Femur (tissue), 1 donor: Measurements from ENCODE around the gene AARS2.
A peak's percentile ranks its signal among the peaks of the same experiment; 100 is the strongest.

Experiments used
- DNase-seq: peaks from one replicate; pipeline ENCODE4 v3.0.0-alpha.2; 2017

AARS2 gene

GRCh38 chr6:44275749-44276648, 37.1 kb downstream of the AARS2 start:
- no peak for DNase-seq

GRCh38 chr6:44275271-44275748, 37.8 kb downstream of the AARS2 start:
- no peak for DNase-seq

GRCh38 chr6:44273617-44274016, 39.5 kb downstream of the AARS2 start:
- no peak for DNase-seq

GRCh38 chr6:44272999-44273566, 40.1 kb downstream of the AARS2 start:
- no peak for DNase-seq

GRCh38 chr6:44272529-44272928, 40.6 kb downstream of the AARS2 start:
- no peak for DNase-seq

GRCh38 chr6:44271914-44272313, 41.2 kb downstream of the AARS2 start:
- DNase-seq: no peak

- no peak for DNase-seq
These were observed 41.8 kb downstream of the AARS2 start for GRCh38 chr6:44271406-44271723.

- DNase-seq: no peak
These were observed 42.4 kb downstream of the AARS2 start for GRCh38 chr6:44270526-44271405.

- DNase-seq: no peak
These were observed 43.1 kb downstream of the AARS2 start, which contains the start of gene TMEM151B for GRCh38 chr6:44269921-44270525. Gene TMEM151B (plus strand): TSS chr6:44270450. CDS start chr6:44270743, 293 bp downstream.

- no peak for DNase-seq
These were observed 43.8 kb downstream of the AARS2 start for GRCh38 chr6:44269178-44269920.

- DNase-seq: peak; percentile 75
These were observed 45.0 kb downstream of the AARS2 start for GRCh38 chr6:44268095-44268628.

- no peak for DNase-seq
These were observed 45.9 kb downstream of the AARS2 start for GRCh38 chr6:44267252-44267651.

- no peak for DNase-seq
These were observed 46.8 kb downstream of the AARS2 start for GRCh38 chr6:44266347-44266746.

GRCh38 chr6:44265722-44266233, 47.4 kb downstream of the AARS2 start:
- DNase-seq: no peak

- DNase-seq: peak; percentile 96
These were observed 48.0 kb downstream of the AARS2 start, which contains the start of gene NFKBIE for GRCh38 chr6:44265007-44265721. Gene NFKBIE (minus strand): TSS chr6:44265551. CDS start chr6:44265346, 205 bp downstream.

GRCh38 chr6:44264154-44265006, 48.8 kb downstream of the AARS2 start:
- DNase-seq: peak; percentile 50

- no peak for DNase-seq
These were observed 49.6 kb downstream of the AARS2 start for GRCh38 chr6:44263354-44264100.

GRCh38 chr6:44262467-44263353, 50.4 kb downstream of the AARS2 start:
- no peak for DNase-seq
